ENCODE measurements around the gene KMT2E.
A peak's percentile ranks its signal among the peaks of the same experiment; 100 is the strongest.
"Not testable (repeated sequence)": the region's sequence is repeated elsewhere in the genome, so short reads cannot be mapped to it uniquely, and the experiment has no call there.

KMT2E gene, protein sequence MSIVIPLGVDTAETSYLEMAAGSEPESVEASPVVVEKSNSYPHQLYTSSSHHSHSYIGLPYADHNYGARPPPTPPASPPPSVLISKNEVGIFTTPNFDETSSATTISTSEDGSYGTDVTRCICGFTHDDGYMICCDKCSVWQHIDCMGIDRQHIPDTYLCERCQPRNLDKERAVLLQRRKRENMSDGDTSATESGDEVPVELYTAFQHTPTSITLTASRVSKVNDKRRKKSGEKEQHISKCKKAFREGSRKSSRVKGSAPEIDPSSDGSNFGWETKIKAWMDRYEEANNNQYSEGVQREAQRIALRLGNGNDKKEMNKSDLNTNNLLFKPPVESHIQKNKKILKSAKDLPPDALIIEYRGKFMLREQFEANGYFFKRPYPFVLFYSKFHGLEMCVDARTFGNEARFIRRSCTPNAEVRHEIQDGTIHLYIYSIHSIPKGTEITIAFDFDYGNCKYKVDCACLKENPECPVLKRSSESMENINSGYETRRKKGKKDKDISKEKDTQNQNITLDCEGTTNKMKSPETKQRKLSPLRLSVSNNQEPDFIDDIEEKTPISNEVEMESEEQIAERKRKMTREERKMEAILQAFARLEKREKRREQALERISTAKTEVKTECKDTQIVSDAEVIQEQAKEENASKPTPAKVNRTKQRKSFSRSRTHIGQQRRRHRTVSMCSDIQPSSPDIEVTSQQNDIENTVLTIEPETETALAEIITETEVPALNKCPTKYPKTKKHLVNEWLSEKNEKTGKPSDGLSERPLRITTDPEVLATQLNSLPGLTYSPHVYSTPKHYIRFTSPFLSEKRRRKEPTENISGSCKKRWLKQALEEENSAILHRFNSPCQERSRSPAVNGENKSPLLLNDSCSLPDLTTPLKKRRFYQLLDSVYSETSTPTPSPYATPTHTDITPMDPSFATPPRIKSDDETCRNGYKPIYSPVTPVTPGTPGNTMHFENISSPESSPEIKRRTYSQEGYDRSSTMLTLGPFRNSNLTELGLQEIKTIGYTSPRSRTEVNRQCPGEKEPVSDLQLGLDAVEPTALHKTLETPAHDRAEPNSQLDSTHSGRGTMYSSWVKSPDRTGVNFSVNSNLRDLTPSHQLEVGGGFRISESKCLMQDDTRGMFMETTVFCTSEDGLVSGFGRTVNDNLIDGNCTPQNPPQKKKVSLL (N-terminal part only)

GRCh38 chr7:105013816-105014692 is at the start of gene KMT2E:
KMT2E (plus strand) TSS chr7:105014205; CDS start chr7:105040953, 26,748 bp downstream.
- peak; percentile 91 for DNase-seq (ENCODE audit: low spot score)

DNA sequence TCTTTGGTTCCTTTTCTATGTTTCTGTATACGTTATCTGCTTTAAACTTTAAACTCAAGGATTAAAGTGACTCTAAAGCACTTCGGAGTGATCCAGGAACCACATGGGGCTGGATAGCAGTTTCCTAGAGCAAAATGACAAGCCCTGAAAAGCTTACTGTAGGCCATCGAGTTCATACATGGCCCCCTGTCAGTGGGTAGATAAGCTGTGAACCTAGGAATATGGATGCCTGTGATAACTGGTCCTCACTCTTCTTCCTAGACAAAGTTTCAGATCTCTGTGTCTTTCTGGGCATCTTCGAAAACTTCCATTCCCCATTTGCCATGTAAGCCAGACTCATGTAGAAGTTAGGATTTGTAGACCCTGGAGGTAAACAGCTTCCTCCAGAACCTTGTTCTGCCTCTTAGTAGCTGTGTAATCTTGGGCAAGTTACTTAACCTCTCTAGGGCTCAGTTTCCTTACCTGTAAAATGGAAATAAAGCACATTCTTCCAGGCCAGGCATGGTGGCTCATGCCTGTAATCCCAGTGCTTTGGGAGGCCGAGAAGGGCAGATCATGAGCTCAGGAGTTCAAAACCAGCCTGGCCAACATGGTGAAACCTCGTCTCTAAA is 49.3 kb upstream of the KMT2E start:
- no peak for DNase-seq (ENCODE audit: low spot score)

DNA sequence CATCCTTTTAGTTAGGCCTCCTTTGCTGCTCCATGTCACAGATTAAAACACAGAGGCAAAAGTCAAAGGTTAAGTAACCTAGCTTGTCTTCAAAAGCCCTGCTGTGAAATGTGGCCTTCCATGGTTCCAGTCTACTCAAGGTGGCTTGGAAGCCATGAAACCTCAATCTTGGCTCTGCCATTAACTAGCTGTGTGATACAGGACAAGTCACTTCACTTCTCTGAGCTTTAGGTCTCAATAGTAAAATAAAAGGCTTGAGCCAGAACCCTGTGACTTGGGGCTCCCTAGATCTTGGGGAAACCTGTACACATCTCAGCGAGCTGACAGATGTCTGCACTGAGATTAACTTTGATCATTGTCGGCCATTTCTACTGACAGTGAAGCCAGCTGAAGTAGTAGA is 48.0 kb upstream of the KMT2E start:
- no peak for DNase-seq (ENCODE audit: low spot score)

DNA sequence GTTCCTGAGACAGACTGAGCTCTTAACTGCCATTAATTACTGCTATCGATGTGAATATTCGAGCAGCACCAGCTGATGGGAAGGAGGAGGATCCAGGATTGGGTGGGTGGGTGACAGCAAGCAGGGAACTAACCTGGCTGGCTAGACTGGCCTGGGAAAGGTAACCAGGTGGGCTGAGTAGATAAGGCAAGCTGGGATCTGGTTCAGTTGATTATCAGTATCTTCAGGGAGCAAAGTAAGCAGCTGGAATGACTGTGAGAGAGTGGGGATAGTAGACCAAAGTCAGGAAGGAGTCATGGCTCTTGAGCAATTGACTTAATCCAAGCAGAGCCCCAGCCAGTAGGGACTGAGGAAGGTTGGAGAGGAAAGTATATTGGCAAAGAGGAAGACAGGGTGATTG is 46.9 kb upstream of the KMT2E start:
- DNase-seq (ENCODE audit: low spot score) = no peak

DNA sequence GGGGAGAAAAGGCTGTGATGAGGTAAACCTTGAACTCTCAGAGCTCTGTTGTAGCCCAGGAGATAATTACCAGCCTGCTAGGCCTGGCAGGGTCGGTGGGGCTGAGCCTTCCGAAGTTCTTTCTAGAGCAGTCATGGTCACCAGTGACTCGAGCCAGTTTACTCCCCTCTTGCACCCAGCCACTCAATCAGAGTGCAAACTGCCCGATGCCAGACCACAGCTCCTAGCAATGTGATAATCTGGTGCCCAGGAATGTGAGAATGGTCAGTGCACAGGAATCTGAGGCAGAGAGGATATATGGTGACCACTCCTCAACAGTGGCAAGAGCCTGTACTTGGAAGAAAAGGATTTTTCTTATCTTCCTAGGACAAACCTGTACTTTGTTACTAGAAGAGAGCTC is 46.4 kb upstream of the KMT2E start:
- no peak for DNase-seq (ENCODE audit: low spot score)

GRCh38 chr7:104968648-104969047 is 45.4 kb upstream of the KMT2E start:
- no peak for DNase-seq (ENCODE audit: low spot score)

DNA sequence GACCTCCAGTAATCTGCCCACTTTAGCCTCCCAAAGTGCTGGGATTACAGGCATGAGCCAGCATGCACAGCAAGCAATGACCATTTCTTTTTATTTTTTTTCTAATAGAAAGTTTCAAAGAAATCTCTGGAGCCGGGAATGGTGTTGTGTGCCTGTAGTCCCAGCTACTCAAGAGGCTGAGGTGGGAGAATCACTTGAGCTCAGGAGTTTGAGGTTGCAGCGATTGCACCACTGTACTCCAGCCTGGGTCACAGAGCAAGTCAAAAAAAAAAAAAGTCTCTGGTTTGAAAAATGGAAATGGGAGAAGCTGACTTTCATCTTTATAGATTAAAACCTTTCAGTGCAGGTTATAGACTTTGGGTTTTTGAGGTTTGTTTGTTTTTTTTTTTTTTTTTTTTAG is 44.8 kb upstream of the KMT2E start:
- no peak for DNase-seq (ENCODE audit: low spot score)

- no peak for DNase-seq (ENCODE audit: low spot score)
Measured at GRCh38 chr7:104971290-104972071, 42.5 kb upstream of the KMT2E start.

DNA sequence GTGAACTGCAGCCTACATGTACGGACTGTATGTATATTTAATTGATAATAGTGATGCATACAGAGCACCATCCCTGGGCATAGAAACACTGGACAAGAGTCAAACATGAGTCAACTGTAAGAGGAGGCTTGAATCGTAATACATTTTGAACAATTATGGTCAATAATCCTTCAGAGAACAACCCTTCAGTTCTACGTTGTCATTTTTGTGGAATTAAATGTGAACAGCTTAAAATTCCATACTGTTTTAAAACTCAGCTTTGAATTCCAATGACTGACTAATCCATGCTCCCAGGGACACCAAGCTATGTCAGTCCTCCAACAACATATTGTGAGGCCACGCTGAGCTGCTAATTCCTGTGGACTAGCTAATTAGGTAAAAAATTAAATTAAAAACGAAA is 41.5 kb upstream of the KMT2E start:
- DNase-seq (ENCODE audit: low spot score) = no peak

DNA sequence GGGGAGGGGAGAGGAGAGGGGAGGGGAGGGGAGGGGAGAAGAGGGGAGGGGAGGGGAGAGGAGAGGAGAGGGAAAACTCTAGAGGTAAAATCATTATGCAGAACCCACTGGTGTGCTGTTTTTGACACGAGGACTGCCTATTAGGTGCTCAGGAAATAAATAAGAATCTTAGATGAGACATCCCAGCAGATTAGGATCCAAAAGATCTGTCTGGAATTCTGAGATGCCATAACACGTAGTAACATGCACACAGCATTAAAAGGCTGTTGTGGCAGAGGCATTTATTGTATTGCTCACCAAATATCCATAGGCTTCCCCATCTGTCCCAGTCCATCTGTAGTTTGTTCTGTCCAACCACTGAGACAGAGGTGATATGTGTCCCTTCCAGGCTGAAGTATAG is 40.8 kb upstream of the KMT2E start:
- no peak for DNase-seq (ENCODE audit: low spot score)

GRCh38 chr7:104973909-104974415 is 40.0 kb upstream of the KMT2E start:
- DNase-seq (ENCODE audit: low spot score) = no peak

DNA sequence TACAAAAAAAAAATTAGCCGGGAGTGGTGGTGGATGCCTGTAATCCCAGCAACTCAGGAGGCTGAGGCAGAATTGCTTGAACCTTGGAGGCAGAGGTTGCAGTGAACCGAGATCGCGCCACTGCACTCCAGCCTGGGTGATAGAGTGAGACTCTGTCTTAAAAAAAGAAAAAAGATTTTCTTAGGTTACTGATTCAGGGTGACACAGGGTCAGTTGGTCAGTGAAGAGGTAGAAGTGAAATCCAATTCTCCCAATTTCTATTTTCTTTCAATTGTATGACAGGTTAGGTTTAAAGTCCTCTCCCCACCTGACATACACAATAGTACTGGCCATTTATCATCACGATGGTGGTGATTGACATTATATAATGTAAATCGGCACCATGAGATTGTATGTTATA is 38.5 kb upstream of the KMT2E start:
- DNase-seq (ENCODE audit: low spot score) = not testable (repeated sequence)

GRCh38 chr7:104976966-104977636 is 36.9 kb upstream of the KMT2E start:
- no peak for DNase-seq (ENCODE audit: low spot score)

DNA sequence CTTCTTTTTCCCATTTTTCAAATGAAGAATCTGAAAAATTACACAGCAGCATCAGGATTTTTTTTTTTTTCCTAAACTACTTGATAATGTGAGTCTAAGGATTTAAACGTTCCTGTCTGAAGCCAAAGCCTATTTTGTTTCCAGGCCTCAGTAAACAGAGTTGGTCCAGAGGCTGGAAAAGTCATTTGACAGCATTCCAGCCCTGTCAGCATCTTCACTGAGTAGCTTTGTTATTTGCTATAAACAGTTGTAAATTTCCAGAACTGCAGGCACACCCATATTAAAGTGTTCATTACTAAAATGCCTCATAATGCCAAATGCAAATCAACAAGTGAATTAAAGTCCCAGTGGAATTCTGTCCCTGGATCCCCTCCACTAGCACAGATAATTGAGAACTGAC is 35.5 kb upstream of the KMT2E start:
- DNase-seq (ENCODE audit: low spot score) = no peak

DNA sequence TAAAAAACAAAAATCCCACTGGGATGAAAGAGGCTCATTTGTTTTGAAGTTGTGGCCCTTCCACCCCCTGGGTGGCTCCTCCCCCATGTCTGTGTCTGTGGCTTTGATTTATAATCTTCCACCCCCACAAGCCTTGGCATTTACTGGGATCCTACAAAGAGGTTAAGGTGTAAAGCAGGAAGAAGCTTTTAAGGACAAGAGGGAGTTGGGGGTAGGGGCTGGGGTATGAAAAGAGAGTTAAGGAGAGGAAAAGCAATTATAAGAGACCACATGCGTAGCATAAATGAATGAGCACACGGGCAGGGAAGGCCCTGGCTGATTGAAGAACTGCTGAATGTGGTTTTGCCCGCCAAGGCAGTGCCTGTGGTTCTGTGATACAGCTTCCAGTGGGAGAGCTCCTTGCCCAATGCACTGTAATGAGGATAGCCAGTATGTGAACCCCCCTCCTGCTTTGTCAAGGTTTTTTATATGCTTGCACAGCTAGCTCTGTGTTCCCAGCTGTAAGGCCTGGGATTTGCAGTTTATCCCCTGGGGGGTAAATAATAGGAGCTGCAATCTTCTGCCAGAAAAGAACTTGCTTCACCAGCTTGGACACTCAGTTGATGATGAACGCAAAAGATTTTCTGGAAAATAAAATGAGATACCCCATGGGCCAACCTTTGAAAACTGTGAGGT is 34.7 kb upstream of the KMT2E start:
- no peak for DNase-seq (ENCODE audit: low spot score)

- DNase-seq (ENCODE audit: low spot score) = no peak
Measured at GRCh38 chr7:104980440-104980839, 33.6 kb upstream of the KMT2E start.

DNA sequence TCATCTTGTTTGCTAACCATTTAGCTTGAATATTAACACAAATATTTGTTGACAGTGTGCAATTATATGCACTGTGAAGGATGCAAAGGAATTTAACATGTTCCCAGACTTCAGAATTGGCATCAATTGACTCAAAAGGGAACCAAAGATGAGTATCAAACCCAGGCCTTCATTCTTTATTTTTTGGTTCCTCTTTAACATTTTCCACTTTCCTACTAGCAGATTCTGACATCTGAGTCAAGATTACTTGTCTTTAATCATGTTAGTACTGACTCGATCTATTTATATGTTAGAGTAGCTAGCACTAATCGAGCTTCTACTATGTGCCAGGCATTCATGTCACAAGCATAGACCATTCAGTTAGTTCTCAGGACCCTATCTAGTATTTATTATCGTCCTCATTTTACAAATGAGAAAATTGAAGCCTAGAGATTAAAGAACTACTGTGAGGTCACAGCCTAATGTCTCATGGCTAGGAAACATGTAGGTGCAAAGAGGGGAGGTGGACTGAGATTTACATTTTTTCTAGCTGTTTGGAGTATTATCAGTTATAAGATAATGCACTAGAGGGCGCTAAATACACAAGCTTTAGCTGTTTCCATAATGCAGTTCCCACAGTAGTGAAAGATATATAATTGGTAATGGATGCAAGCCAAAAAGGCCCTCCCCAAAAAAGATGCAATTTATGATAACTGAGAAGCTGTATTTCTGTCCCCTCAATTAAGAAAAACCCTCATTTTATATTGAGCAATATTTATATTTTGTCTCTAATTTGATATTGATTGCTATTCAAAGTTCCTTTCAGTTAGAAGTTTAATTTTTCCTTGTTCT is 32.9 kb upstream of the KMT2E start:
- peak; percentile 64 for DNase-seq (ENCODE audit: low spot score)

DNA sequence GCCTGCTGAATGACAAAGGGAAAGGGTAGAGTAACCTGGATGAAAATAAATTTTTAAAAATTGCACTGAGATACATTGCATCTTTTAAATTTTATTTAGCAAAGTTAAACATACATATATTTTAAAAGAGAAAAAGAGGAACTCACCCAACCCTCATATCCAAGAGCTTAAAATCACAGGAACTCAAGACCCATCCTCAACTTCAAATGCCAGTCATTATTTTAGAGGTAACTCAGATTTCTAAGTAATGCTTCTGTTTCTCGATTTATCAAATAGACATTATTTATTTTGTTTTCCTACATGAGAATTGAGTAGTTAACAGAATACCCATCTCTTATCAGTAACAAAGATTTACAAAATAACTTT is 32.4 kb upstream of the KMT2E start:
- no peak for DNase-seq (ENCODE audit: low spot score)
